Endothelial cell of umbilical vein (primary cell): ENCODE results near the gene MED7. TPM values are rescaled to one million over a fixed set of nuclear protein-coding genes. Genes with fewer than 3 reads are reported as not detected.

Experiments
- BruUV-seq: library from RNA; stranded (reverse); fragments of 400-500 nt; replicated peaks from 2 replicates; lab custom pipeline; 2021; lab: Mats Ljungman, UMichigan
- CTCF ChIA-PET: fragments of 300-600, 350-600 bp; sonication (Branson Sonifier 250); formaldehyde crosslinking; loops from one replicate; lab custom pipeline; 2021; ENCODE audit warnings: antibody characterized with exemption, inconsistent platforms; lab: Charles Lee
- POLR2A ChIA-PET: fragments of 300-600, 350-600 bp; sonication (Branson Sonifier 250); formaldehyde crosslinking; loops from one replicate; lab custom pipeline; 2021; ENCODE audit warnings: antibody characterized with exemption, inconsistent platforms; lab: Charles Lee
- DNase-seq: peaks from one replicate; pipeline ENCODE4 v3.0.0-alpha.2; 2011; ENCODE audit warnings: low read depth, low spot score
- FAIRE-seq: peaks from 2 replicates; lab custom pipeline; 2011; peaks lifted over from hg19 to GRCh38; lab: Jason Lieb, UNC
- H2AFZ ChIP-seq: 2 replicates; pipeline ENCODE4 v1.6.0; 2012; ENCODE audit warnings: low read depth, low read length, control low read depth, inconsistent platforms
- H3K27ac ChIP-seq: 2 replicates; pipeline ENCODE4 v1.5.1; 2011; ENCODE audit warnings: low read depth, mild to moderate bottlenecking, control low read depth, low read length, moderate library complexity; ENCODE audit not compliant: insufficient read depth
- H3K27me3 ChIP-seq, 2 experiments: 2 replicates each; pipeline versions ENCODE4 v1.6.0 to v1.6.1; 2011; ENCODE audit warnings: low read length in 2 of 2, mixed read lengths in 1 of 2; ENCODE audit not compliant: control insufficient read depth in 2 of 2, insufficient read depth in 2 of 2
- H3K36me3 ChIP-seq, 2 experiments: 2 replicates in 1 of 2; 3 replicates in 1 of 2; pipeline ENCODE4 v1.5.1; 2011; ENCODE audit warnings: low read length in 2 of 2, mild to moderate bottlenecking in 1 of 2, moderate library complexity in 1 of 2; ENCODE audit not compliant: control insufficient read depth in 2 of 2, insufficient read depth in 2 of 2; ENCODE audit errors: extremely low read depth in 1 of 2
- H3K4me1 ChIP-seq: 3 replicates; pipeline ENCODE4 v1.5.1; 2011; ENCODE audit warnings: mild to moderate bottlenecking, low read length; ENCODE audit not compliant: control insufficient read depth, insufficient read depth; ENCODE audit errors: extremely low read depth
- H3K4me2 ChIP-seq: 2 replicates; pipeline ENCODE4 v1.6.1; 2011; ENCODE audit warnings: low read length, control low read depth, mixed read lengths; ENCODE audit not compliant: insufficient read depth
- H3K4me3 ChIP-seq, 3 experiments: fragments of 200-600 bp in 1 of 3; sonication (generic), shearing (Covaris generic) in 1 of 3; replicated peaks in 1 of 3; 2 replicates each; pipeline ENCODE4 v1.5.1; 2011 to 2016; ENCODE audit warnings: control low read depth in 3 of 3, low read length in 3 of 3, mild to moderate bottlenecking in 2 of 3, inconsistent platforms in 1 of 3, low read depth in 1 of 3, moderate library complexity in 1 of 3; ENCODE audit not compliant: insufficient read depth in 1 of 3
- H3K79me2 ChIP-seq: 2 replicates; pipeline ENCODE4 v1.6.0; 2012; ENCODE audit warnings: low read length, inconsistent platforms; ENCODE audit not compliant: control insufficient read depth, insufficient read depth
- H3K9ac ChIP-seq: replicated peaks from 2 replicates; pipeline ENCODE3; 2011; ENCODE audit warnings: low read length, control low read depth; ENCODE audit not compliant: insufficient read depth; ENCODE audit errors: extremely low read depth
- H3K9me1 ChIP-seq: replicated peaks from 3 replicates; pipeline ENCODE4 v1.6.0; 2011; ENCODE audit warnings: mild to moderate bottlenecking, low read length; ENCODE audit not compliant: control insufficient read depth, insufficient read depth; ENCODE audit errors: extremely low read depth
- H3K9me3 ChIP-seq: replicated peaks from 2 replicates; pipeline ENCODE4 v1.5.1; 2012; ENCODE audit warnings: low read length, inconsistent platforms; ENCODE audit not compliant: control insufficient read depth, insufficient read depth
- H4K20me1 ChIP-seq: replicated peaks from 2 replicates; pipeline ENCODE3; 2011; ENCODE audit warnings: mild to moderate bottlenecking, low read length; ENCODE audit not compliant: control insufficient read depth, insufficient read depth; ENCODE audit errors: extremely low read depth
- CTCF ChIP-seq, 2 donors: IDR thresholded peaks; 1 replicate in 1 of 2; 2 replicates in 1 of 2; pipeline ENCODE4 v1.5.1; 2011; ENCODE audit warnings: low read length in 2 of 2, mild to moderate bottlenecking in 2 of 2, moderate library complexity in 2 of 2, control low read depth in 1 of 2, inconsistent platforms in 1 of 2, low read depth in 1 of 2; ENCODE audit not compliant: insufficient read depth in 1 of 2; ENCODE audit errors: extremely low read depth in 1 of 2
- FOS ChIP-seq: IDR thresholded peaks from 2 replicates; pipeline ENCODE4 v1.6.1; 2011; ENCODE audit warnings: mild to moderate bottlenecking, low read length, moderate library complexity, borderline replicate concordance; ENCODE audit not compliant: insufficient read depth
- GATA2 ChIP-seq: IDR thresholded peaks from 2 replicates; pipeline ENCODE4 v1.7.0; 2011; ENCODE audit warnings: low read depth, mild to moderate bottlenecking, moderate library complexity, mixed read lengths, low read length; ENCODE audit not compliant: insufficient read length, insufficient read depth
- JUN ChIP-seq: IDR thresholded peaks from 2 replicates; pipeline ENCODE4 v1.6.1; 2011; ENCODE audit warnings: borderline replicate concordance, low read depth; ENCODE audit not compliant: insufficient read length, insufficient read depth
- MAX ChIP-seq: IDR thresholded peaks from 2 replicates; pipeline ENCODE4 v1.6.1; 2011; ENCODE audit not compliant: insufficient read depth, insufficient read length
- POLR2A ChIP-seq: IDR thresholded peaks from 2 replicates; pipeline ENCODE4 v1.6.1; 2012; ENCODE audit warnings: low read depth, mild to moderate bottlenecking, control low read depth, low read length
- POLR2AphosphoS5 ChIP-seq: IDR thresholded peaks from 2 replicates; pipeline ENCODE4 v1.6.1; 2012; ENCODE audit warnings: low read depth, mild to moderate bottlenecking, control low read depth, low read length, moderate library complexity; ENCODE audit not compliant: insufficient read depth
- dilution Hi-C: fragments of 300-500 bp; cut with MboI; formaldehyde crosslinking; loops from one replicate; pipeline ENCODE4 v1.15.0; 2019; ENCODE audit warnings: low sequenced_read_pairs; ENCODE audit not compliant: extremely low pct_ligation_motif_present
- intact Hi-C: fragments of 100-400 bp; cut with micrococcal nuclease; formaldehyde crosslinking; loops from one replicate; pipeline ENCODE4 v1.10.0; 2022
- polyA plus RNA-seq, 4 experiments: library from polyadenylated mRNA; depleted of rRNA in 3 of 4; stranded (reverse) in 3 of 4; unstranded in 1 of 4; fragments of >200 nt; gene quantifications; 2 replicates each; pipeline versions ENCODE4 v1.2.1 to v1.2.3, GENCODE V29; 2011 to 2012; ENCODE audit warnings: missing spikeins in 1 of 4
- total RNA-seq: library from RNA; stranded (reverse); gene quantifications from 2 replicates; pipeline ENCODE4 v1.2.3, GENCODE V29; 2021

The MED7 gene
- total and polyA plus RNA-seq, 2 donors (not counting 3 experiments of a cell fraction or from before 2014, with no cell fraction given): 4.3 to 9.2 TPM

- no peaks in the 10 kb centered on the region for H3K9me3 ChIP-seq
- no peak overlapping the region for H3K4me2 ChIP-seq
- H3K27me3 ChIP-seq: no peaks in the 10 kb centered on the region
- dilution Hi-C loops (no loop called here), intact Hi-C loops (no loop called here)
- no peak for DNase-seq
- no peak overlapping the region for H3K4me3 ChIP-seq
- no peak overlapping the region for H2AFZ ChIP-seq
- no peaks in the 10 kb centered on the region for H3K36me3 ChIP-seq
- no peak for FAIRE-seq
- H3K9ac ChIP-seq: no peak overlapping the region
- no peaks in the 10 kb centered on the region for H3K79me2 ChIP-seq
- no peak overlapping the region for H3K27ac ChIP-seq
- H3K9me1 ChIP-seq: no peaks in the 10 kb centered on the region
- BruUV-seq: no TSS peak
- no peaks in the 10 kb centered on the region for H4K20me1 ChIP-seq
- no peak for TF ChIP-seq FOS
- no peak for TF ChIP-seq POLR2A
- no peak for TF ChIP-seq MAX
- no peak for TF ChIP-seq CTCF (IDR thresholded peaks at IDR 0.05; ENCODE audit: extremely low read depth in 1 of 2, insufficient read depth in 1 of 2, low read depth in 1 of 2, low read length in 2 of 2)
- no peak for TF ChIP-seq POLR2AphosphoS5
- TF ChIP-seq GATA2: no peak
- TF ChIP-seq JUN: no peak
- CTCF ChIA-PET: no interaction called here
- POLR2A ChIA-PET: no interaction called here
- H3K4me1 ChIP-seq: no peaks in the 10 kb centered on the region
Observed at GRCh38 chr5:157168286-157168685, 25.6 kb upstream of the MED7 start.
